ENCODE data around the gene SCAF11.
A peak's percentile ranks its signal among the peaks of the same experiment; 100 is the strongest.

Gene SCAF11

GRCh38 chr12:45989721-45990467 lies 480 bp downstream of the SCAF11 start:
- TF ChIP-seq GATA1 (IDR thresholded peaks at IDR 0.05; ENCODE audit: low read depth, low read length) (no peak), POLR2A (IDR thresholded peaks at IDR 0.05; ENCODE audit: low read length) (no peak)
- DNase-seq: peak; percentile 80 to 88

DNA sequence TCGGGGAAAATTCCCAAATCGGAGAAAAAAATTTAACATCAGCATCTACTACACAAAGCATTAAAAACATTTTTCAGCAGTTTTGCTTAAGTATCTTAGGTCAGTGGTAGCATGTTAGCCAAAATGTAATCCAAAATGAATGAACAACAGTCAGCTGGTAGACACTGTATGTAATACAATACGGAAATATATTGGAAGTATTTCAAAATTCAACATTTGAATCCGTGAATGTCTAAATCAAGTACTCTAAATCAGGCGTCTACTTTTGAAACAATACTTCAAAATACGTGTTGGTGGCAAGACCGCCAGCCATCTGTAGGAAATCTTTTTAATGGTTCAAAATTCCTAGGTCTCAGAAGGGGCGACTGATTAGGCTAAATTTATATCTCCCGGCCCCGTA lies 1.1 kb downstream of the SCAF11 start:
- DNase-seq: no peak
- no peak for TF ChIP-seq POLR2A (IDR thresholded peaks at IDR 0.05; ENCODE audit: low read length)
- no peak for TF ChIP-seq GATA1 (IDR thresholded peaks at IDR 0.05; ENCODE audit: low read depth, low read length)

GRCh38 chr12:45988264-45988663 lies 2.1 kb downstream of the SCAF11 start:
- TF ChIP-seq GATA1 (IDR thresholded peaks at IDR 0.05; ENCODE audit: low read depth, low read length) (no peak), POLR2A (IDR thresholded peaks at IDR 0.05; ENCODE audit: low read length) (no peak)
- peak in 1 of 2 experiments; percentile 10 for DNase-seq

- DNase-seq: no peak
- TF ChIP-seq POLR2A (IDR thresholded peaks at IDR 0.05; ENCODE audit: low read length) (no peak), GATA1 (IDR thresholded peaks at IDR 0.05; ENCODE audit: low read depth, low read length) (no peak)
These were observed 3.0 kb downstream of the SCAF11 start for GRCh38 chr12:45987340-45987727.

DNA sequence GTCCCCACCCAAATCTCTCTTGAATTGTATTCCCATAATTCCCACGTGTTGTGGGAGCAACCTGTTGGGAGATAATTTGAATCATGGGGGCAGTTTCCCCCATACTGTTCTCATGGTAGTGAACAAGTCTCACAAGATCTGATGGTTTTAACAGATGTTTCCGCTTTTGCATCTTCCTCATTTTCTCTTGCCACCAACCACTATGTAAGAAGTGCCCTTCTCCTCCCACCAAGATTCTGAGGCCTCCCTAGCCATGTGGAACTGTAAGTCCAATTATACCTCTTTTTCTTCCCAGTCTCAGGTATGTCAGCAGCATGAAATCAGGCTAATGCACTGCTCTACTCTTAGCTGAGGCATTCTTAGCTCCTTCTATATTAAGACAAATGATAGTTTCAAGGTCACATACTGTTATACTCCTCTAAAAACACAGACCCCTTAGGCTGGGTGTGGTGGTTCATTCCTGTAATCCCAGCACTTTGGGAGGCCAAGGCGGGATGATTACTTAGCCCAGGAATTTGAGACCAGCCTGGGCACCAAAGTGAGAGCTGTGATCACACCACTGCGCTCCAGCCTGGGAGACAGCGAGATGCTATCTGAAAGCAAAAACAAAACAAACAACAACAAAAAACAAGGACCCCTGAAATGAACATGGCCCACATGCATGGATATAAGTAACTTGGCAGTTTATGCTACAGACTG lies 3.6 kb downstream of the SCAF11 start:
- DNase-seq: no peak
- TF ChIP-seq POLR2A (IDR thresholded peaks at IDR 0.05; ENCODE audit: low read length): no peak
- TF ChIP-seq GATA1 (IDR thresholded peaks at IDR 0.05; ENCODE audit: low read depth, low read length): no peak

DNA sequence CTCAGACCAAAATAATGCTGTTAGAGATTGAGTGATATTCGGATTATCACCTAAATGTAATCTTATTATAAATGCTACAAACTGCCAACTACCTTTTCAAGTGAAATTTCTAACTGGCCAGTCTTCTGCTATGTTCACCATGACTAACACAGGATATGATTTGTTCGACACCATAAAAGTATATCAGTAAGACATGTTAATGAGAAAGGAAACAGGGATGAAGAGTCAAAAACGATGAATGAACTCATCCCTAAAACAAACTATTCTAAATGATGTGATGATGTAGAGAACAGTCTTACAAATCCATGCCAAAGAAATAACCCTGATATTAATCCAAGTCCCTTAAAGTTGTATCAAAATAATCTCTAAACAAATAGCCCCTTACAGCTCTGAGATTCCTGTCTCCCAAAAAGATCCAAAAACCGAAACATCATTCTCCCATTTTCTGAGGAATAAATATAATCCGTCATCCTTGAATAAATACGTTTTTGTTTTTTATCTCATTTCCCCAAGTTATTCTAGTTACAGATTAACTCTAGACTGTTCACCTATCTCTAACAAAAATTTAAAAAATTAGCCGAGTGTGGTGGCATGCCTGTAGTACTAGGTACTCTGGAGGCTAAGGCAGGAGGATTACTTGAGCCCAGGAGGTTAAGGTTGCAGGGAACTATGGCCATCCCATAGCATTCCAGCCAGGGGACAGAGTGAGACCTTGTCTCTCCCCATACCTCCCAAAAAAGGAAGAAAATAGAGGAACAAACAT lies 9.1 kb downstream of the SCAF11 start:
- no peak for DNase-seq
- TF ChIP-seq GATA1 (IDR thresholded peaks at IDR 0.05; ENCODE audit: low read depth, low read length): no peak
- TF ChIP-seq POLR2A (IDR thresholded peaks at IDR 0.05; ENCODE audit: low read length): no peak

DNA sequence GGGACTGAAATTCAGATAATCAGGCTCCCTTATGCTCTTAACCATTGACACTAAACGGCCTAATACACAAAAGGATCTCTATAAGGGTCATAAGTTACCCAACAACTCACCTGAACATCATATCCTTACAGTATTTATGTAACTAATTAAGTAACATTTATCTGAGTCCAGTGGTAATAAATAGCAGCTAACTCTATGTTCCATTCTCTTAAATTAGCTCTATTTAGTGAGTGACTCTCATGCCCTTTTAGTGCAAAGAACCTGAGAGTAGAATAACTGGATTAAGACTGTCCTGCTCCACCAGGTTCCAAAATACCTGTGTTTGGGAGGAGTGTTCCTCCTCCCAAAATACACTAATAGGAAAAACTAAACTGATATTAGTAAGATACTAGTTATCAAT lies 9.8 kb downstream of the SCAF11 start:
- DNase-seq: no peak
- TF ChIP-seq GATA1 (IDR thresholded peaks at IDR 0.05; ENCODE audit: low read depth, low read length) (no peak), POLR2A (IDR thresholded peaks at IDR 0.05; ENCODE audit: low read length) (no peak)

DNA sequence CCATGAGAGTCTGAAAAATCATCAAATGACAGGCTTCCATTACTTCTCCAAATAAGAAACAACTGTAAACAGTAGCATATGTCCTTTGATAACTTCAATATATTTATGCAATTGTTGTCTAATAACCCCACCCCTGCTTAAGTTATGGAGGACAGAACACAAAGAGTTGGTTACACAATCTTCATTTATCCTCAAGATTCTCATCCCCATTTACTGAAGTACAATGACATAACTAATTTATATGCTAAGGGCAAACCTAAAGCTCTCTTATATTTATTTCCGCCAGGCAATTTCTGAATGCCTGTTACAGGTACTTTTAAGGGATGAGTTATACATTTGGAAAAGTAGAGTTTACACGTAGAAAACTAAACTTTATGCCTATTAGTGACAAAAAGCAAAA lies 12.3 kb downstream of the SCAF11 start:
- DNase-seq: peak in 1 of 2 experiments; percentile 20
- TF ChIP-seq POLR2A (IDR thresholded peaks at IDR 0.05; ENCODE audit: low read length) (no peak), GATA1 (IDR thresholded peaks at IDR 0.05; ENCODE audit: low read depth, low read length) (no peak)

DNA sequence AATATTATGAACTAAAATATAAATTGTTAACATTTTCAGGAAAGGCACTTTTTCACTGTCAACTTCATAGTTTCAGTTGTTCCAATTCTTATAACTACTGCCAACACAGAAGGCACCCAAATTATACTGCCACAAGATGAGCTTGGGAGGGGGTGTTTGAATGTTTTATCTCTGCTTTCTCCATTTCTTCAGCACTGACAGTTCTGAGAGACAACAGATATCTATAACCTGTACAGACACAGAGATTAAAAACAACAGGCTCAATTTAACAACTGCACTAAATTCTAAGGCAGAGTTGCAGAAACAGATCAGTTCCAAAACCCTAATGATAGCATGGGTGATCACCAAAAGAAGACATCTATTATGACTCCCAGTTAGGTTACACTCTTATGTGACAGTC lies 12.8 kb downstream of the SCAF11 start:
- DNase-seq: peak; percentile 22 to 54
- no peak for TF ChIP-seq GATA1 (IDR thresholded peaks at IDR 0.05; ENCODE audit: low read depth, low read length)
- no peak for TF ChIP-seq POLR2A (IDR thresholded peaks at IDR 0.05; ENCODE audit: low read length)

DNA sequence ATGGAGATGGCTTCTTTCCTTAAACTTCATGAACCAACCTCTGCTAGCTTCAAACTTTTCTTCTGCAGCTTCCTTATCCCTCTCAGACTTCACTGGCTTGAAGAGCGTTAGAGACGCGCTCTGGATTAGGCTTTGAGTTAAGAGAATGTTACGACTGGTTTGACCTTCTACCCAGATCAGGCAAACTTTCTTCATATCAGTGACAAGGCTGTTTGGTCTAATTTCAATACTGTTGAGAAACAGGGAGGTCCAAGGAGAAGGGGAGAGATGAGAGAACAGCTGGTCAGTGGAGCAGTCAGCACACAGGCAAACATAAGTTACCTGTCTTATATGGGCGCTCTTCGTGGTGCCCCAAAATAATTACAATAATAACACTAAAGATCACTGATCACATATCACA lies 14.9 kb downstream of the SCAF11 start:
- DNase-seq: peak; percentile 16 to 32
- TF ChIP-seq GATA1 (IDR thresholded peaks at IDR 0.05; ENCODE audit: low read depth, low read length): no peak
- TF ChIP-seq POLR2A (IDR thresholded peaks at IDR 0.05; ENCODE audit: low read length): no peak

- DNase-seq: no peak
- TF ChIP-seq GATA1 (IDR thresholded peaks at IDR 0.05; ENCODE audit: low read depth, low read length): no peak
- no peak for TF ChIP-seq POLR2A (IDR thresholded peaks at IDR 0.05; ENCODE audit: low read length)
These were observed 15.5 kb downstream of the SCAF11 start for GRCh38 chr12:45974883-45975282.

- TF ChIP-seq GATA1 (IDR thresholded peaks at IDR 0.05; ENCODE audit: low read depth, low read length) (no peak), POLR2A (IDR thresholded peaks at IDR 0.05; ENCODE audit: low read length) (no peak)
- peak; percentile 7 to 10 for DNase-seq
These were observed 16.1 kb downstream of the SCAF11 start for GRCh38 chr12:45974171-45974719.

DNA sequence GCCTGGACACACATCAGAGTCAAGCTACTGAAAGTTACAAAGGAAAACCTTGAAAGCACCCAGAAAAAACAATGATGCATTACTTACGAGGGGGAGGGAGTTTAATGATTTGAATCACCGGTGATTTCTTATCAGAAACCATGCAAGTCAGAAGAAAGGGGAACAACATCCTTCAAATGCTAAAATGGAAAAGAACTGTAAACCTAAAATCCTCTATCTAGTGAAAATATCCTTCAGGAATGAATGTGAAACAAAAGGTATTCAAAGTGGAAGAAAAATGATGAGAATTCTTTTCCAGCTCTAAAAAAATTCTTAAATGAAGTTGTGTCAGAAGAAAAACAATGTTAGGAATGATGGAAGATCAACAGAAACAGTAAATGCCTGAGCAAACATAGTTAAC lies 16.8 kb downstream of the SCAF11 start:
- no peak for DNase-seq
- TF ChIP-seq POLR2A (IDR thresholded peaks at IDR 0.05; ENCODE audit: low read length) (no peak), GATA1 (IDR thresholded peaks at IDR 0.05; ENCODE audit: low read depth, low read length) (no peak)

- DNase-seq: no peak
- TF ChIP-seq GATA1 (IDR thresholded peaks at IDR 0.05; ENCODE audit: low read depth, low read length) (no peak), POLR2A (IDR thresholded peaks at IDR 0.05; ENCODE audit: low read length) (no peak)
These were observed 20.0 kb downstream of the SCAF11 start for GRCh38 chr12:45970391-45970790.
